ENCODE results near the gene CACNG7.

CACNG7 gene

GRCh38 chr19:53957448-53958167 lies 48.5 kb downstream of the CACNG7 start:
- no peak for DNase-seq

GRCh38 chr19:53958168-53958571 lies 49.1 kb downstream of the CACNG7 start:
- no peak for DNase-seq

- DNase-seq, result no peak
Observed at GRCh38 chr19:53958823-53959757, 50.0 kb downstream of the CACNG7 start.

- DNase-seq, result no peak
Observed at GRCh38 chr19:53960187-53960586, 51.1 kb downstream of the CACNG7 start.

- DNase-seq, result no peak
Observed at GRCh38 chr19:53960886-53961285, 51.8 kb downstream of the CACNG7 start.

- DNase-seq, result no peak
Observed at GRCh38 chr19:53961523-53962356, 52.7 kb downstream of the CACNG7 start.

GRCh38 chr19:53962887-53963431 lies 53.9 kb downstream of the CACNG7 start, which contains the start of gene CACNG8:
CACNG8 (plus strand) TSS chr19:53962937.
- no peak for DNase-seq

GRCh38 chr19:53965091-53965490 lies 56.0 kb downstream of the CACNG7 start:
- DNase-seq, result no peak

- no peak for DNase-seq
Observed at GRCh38 chr19:53966931-53967330, 57.9 kb downstream of the CACNG7 start.

- DNase-seq, result no peak
Observed at GRCh38 chr19:53969366-53969765, 60.3 kb downstream of the CACNG7 start.

- DNase-seq, result no peak
Observed at GRCh38 chr19:53971673-53972072, 62.6 kb downstream of the CACNG7 start.

GRCh38 chr19:53977429-53977990 lies 68.4 kb downstream of the CACNG7 start:
- DNase-seq, result peak; percentile 77 to 89

- peak; percentile 78 to 97 for DNase-seq
Observed at GRCh38 chr19:53977991-53978731, 69.1 kb downstream of the CACNG7 start.

GRCh38 chr19:53978975-53979801 lies 70.1 kb downstream of the CACNG7 start:
- DNase-seq, result no peak

- peak; percentile 60 to 91 for DNase-seq
Observed at GRCh38 chr19:53980539-53981375, 71.7 kb downstream of the CACNG7 start.

- DNase-seq, result no peak
Observed at GRCh38 chr19:53981376-53981951, 72.4 kb downstream of the CACNG7 start.

GRCh38 chr19:53982001-53982451 lies 72.9 kb downstream of the CACNG7 start:
- DNase-seq, result no peak

- peak in 1 of 2 experiments; percentile 47 for DNase-seq
Observed at GRCh38 chr19:53982611-53983010, 73.5 kb downstream of the CACNG7 start.

All from SW 1271 (cell line).